Fibroblast of skin of right biceps (primary cell): ENCODE data around the gene CCR5.
A peak's percentile ranks its signal among the peaks of the same experiment; 100 is the strongest.
"Not testable (repeated sequence)": the region's sequence is repeated elsewhere in the genome, so short reads cannot be mapped to it uniquely, and the experiment has no call there.

Experiments used
- DNase-seq: peaks from one replicate; pipeline ENCODE4 v3.0.0-alpha.2; 2013

The CCR5 gene

DNA sequence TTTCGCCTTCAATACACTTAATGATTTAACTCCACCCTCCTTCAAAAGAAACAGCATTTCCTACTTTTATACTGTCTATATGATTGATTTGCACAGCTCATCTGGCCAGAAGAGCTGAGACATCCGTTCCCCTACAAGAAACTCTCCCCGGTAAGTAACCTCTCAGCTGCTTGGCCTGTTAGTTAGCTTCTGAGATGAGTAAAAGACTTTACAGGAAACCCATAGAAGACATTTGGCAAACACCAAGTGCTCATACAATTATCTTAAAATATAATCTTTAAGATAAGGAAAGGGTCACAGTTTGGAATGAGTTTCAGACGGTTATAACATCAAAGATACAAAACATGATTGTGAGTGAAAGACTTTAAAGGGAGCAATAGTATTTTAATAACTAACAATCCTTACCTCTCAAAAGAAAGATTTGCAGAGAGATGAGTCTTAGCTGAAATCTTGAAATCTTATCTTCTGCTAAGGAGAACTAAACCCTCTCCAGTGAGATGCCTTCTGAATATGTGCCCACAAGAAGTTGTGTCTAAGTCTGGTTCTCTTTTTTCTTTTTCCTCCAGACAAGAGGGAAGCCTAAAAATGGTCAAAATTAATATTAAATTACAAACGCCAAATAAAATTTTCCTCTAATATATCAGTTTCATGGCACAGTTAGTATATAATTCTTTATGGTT, at the start of gene CCR5:
Gene CCR5, plus strand, starts transcription at position 108 of the 680 bp plus-strand sequence. CDS start 1,957 bp downstream, outside the sequence.
- DNase-seq = no peak

DNA sequence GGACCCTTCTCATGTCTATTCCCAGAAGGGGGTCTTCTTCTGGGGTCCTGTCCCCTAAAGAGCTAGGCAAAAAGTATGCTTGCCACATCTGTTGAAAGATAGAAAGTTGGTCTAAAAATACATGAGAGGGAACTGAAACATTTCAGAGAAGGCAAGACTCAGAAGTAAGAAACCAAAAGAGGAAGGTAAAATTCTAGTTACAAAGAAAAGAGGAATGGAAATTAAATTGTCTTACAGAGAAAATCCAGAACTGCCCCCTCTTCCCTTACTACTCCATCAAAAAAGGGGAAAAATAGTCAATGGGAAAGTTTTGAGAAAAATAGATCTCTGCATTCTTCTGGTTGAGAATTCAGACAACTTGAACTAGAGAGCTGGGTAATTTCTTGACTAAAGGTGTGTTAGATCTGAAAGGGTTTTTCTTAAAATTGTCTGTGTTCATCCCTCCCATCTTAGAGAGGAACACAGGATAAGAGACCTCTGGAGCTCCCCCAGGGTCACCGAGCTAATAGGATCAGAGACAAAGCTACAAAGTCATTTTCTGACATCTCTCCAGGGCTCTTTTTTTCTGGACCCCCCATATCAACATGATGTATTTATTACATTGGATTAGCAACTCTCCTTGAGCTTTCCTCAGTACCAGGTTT, 49.2 kb upstream of the CCR5 start:
- DNase-seq = no peak

DNA sequence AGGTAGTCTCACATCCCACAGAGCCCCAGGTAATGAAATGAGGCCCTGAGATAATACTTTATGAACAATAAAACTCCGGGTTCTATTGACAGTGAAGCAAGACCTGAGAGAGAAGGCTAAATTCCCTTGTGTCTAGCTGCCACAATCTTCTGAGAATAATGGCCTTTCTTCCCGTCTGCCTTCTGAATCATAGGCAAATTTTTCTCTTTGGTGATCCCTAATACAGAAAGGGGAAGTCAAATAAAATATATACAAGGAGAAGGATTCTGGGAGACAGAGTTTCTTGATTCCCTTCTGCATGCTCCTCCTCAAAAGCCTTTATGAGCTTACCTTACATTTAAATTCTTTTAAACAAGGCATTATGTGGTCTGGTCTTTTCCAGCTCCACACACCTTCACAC, 46.7 kb upstream of the CCR5 start:
- no peak for DNase-seq

DNA sequence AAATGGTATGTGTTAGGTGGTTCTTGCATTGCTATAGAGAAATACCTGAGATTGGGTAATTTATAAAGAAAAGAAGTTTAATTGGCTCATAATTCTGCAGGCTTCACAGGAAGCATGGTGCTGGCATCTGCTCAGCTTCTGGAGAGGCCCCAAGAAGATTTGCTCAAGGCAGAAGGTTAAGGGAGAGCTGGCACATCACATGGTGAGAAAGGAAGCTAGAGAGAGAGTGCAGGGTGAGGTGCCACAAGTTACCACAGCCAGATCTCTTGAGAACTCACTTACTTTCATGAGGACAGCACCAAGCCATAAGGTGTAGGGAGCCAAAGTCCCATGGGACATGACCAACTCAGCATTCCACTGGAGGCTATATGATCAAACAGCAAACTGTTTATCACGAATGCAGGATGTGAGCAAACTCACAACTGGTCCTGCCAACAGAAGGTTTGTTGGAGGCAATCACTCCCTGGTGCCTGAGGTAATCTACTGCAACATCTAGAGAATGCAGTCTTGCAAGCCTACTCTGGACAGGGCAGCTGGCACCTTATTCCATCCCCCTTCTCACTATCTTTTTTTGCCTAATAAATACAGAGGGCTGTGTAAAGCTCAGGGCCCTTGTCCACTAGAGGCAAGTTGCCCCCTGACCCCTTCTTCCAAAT, 45.0 kb upstream of the CCR5 start:
- DNase-seq = no peak

DNA sequence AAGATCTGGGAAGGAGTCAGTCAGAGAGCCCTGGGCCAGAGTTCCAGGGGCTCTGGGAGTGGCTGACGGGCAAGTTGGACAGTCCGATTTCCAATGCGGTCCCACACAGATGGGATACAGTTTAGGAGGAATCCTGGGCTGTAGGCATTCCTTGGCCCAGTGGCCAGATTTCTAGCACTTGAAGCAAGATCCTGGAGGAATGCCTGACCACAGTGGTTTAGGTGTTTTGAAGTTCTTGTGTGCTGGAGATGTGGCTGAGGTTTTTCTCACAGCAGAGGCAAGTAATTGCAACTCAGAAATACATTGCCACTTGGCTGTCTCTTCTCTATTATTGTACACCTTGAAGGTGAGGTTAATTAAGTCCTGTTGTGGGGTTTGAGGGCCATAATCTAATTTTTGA, 40.1 kb upstream of the CCR5 start:
- not testable (repeated sequence) for DNase-seq

DNA sequence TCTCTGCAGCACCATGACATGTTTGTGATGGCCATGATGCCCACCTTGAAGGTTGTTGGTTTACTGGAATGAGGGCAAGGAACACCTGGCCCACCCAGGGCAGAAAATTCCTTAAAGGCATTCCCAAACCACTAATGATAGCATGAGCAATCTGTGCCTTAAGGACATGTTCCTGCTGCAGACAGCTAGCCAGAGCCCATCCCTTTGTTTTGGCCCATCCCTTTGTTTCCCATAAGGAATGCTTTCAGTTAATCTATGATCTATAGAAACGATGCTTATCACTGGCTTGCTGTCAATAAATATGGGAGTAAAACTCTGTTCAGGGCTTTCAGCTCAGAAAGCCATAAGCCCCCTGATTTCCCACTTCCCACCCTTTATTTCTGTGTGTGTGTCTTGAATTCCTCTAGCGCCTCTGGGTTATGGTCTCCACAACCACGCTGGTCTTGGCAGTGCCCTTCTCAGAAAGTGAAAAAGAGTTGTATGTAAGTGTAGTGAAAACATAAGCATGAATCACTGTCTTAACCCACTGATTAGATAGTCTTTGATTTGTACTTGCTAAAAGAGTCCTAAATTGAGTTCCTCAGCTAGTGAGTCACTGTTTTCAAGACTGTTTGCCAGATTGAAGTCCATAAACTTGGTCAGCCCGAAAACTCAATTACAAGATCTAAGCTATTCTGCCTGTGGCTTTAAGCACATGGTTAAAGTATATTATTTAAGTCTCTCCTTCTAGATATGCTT, 35.8 kb upstream of the CCR5 start:
- peak; percentile 5 for DNase-seq

DNA sequence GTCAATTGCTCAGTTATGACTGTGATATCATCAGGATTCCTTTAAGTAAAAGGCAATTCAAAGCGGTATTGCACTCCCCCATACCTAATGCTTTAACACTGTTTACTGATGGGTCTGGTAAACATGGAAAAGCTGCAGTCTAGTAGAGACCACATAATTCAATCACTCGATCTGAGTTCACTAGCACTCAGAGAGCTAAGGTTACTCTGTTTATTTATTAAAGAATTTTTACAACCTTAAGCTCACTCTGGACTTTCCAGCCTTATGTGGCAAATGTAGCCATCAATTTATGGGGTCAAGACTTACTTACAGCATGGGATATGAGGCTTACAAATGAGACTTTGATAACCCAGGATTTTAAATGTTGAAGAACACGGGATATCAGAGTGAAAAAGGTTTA, 35.2 kb upstream of the CCR5 start:
- DNase-seq = no peak

DNA sequence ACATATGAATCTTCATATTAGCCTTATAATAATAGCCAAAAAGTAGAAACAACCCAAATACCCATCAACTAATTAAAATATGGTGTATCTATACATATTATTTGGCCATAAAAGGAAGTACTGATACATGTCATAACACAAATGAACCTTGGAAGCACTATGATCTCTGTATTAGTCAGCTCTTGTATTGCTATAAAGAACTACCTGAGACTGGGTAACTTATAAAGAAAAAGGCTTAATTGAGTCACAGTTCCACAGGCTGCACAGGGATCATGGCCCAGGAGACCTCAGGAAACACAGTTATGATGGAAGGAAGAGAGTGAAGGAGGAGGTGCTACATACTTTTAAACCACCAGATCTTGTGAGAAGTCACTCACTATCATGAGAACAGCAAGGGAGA, 32.8 kb upstream of the CCR5 start:
- DNase-seq = no peak

DNA sequence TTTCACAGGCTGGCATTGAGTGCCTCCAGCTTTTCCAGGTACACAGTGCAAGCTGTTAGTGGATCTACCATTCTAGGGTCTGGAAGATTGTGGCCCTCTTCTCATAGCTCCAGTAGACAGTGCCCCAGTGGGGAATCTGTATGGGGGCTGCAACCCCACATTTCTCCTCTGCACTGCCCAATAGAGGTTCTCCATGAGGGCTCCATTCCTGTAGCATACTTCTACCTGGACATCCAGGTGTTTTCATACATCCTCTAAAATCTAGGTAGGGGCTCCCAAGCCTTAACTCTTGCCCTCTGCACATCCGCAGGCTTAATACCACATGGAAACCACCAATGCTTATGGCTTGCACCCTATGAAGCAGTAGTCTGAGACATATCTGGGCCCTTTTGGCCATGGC, 31.9 kb upstream of the CCR5 start:
- DNase-seq = no peak

DNA sequence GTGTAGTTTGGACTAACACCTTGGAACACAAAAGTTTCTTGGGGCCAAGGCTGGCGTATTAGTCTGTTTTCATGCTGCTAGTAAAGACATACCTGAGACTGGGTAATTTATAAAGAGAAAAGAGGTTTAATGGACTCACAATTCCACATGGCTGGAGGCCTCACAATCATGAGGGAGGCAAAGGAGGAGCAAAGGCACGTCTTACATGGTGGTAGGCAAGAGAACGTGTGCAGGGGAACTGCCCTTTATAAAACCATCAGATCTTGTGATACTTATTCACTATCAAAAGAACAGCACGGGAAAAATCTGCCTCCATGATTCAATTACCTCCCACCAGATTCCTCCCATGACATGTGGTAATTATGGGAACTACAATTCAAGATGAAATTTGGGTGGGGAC, 26.3 kb upstream of the CCR5 start:
- DNase-seq = no peak

DNA sequence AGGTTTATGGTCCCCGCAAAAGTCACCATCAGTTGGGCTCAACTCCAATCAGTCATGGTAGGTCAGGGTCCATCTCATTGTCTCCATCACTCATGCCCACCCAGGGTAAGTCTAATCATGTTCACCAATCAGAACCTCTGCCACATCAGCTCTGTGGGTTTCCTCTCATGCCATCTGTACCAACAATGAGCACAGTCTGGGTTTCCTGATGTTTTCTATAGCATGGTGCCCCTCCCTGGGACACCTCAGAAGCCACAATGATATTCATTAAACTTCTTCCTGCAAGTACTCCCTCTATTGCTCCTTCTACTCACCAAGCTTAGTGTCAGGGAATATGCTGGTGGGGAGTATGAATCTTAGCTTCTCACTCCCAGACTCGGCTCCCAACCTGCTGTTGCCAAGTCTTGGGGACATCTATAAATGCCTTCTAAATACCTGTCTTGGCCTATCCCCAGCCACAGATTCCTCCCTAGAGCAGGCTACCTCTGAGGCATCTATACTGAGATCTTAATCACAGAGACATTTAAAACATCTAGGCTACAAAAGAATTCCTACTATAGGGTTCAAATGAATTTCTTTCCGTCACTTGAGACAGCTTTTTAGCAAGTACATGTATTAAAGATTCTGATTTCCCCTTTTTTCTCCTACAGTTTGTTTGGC, 21.8 kb upstream of the CCR5 start:
- DNase-seq = no peak

DNA sequence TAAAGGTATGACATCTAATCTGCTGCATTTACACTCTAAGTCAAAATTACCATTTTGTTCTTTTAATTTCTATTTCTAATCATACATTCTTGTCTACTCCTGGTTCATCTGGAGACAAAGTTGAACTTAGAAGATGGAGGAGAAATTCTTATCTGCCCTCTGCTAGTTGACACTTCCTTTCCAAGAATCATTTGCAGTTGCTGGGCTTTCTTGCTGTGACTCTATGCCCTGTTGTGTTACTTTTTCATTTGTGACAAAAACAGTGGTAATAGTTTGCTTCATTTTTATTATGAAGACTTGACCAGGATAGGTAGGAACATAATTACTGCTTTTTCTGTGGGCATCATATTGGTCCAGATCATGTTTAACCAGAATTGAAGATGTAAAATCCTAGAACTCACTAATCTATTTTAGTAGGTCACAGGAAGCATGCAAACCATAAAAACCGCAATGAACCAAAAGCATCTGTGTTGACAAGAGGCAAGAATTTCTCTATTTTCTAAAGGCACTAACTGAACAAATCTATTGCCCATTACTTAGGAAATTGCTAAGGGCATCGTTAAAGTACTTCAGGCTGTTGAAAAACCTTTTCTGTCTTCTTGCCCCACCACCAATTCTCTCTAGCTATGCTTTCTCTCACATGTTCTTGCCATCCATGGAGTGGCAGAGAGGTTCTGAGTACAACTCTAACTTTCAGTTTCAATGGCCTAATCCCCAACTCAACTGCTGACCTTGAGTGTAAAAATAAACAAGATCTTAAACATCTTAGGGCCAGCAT, 21.1 kb upstream of the CCR5 start:
- no peak for DNase-seq

DNA sequence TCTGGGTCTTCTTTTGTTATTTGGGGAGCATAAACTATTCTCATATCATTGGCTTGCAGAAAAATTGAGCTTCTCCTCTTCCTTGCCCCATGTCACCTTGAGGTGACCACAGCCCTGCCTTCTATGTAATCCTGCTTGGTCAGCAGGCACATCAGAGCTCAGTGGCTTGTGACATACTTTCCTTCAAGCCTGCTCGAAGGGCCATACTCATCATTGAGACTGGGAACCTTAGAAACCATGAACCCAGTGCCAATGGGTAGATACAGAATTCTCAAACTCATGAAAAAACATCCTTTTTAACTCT, 20.5 kb upstream of the CCR5 start:
- no peak for DNase-seq

DNA sequence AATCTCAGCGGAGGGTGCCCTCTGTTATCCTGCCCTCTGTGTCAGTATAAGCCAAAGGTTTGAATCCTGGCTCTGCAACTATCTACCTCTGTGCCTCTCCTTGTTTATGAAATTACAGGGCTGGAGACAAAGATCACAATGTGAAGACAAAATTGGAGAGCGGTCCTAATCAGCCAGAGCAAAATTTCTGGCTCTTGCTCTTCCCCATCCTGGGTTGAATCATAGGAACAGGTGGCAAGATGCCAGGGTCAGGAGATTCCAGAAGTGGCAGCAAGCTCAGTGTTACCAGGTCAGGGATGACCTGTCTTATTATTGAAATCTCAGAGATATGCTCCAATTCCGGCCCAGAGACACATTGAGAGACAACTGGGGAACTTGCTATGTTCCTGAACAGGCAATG, 19.1 kb upstream of the CCR5 start:
- DNase-seq = no peak

DNA sequence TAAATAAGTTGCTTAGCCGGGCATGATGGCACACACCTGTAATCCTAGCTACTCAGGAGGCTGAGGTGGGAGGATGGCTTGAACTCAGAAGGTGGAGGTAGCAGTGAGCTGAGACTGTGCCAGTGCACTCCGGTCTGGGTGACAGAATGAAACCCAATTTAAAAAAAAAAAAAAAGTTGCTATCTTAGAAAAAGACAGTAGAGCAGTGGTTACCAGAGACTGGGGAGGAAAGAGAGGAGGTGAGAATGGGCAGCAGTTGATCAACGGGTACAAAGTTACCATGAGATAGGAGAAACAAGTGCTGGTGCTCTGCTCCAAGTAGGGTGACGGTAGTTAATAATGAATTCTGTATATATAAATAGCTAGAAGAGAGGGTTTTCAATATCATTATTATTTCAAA, 17.7 kb upstream of the CCR5 start:
- DNase-seq = no peak

DNA sequence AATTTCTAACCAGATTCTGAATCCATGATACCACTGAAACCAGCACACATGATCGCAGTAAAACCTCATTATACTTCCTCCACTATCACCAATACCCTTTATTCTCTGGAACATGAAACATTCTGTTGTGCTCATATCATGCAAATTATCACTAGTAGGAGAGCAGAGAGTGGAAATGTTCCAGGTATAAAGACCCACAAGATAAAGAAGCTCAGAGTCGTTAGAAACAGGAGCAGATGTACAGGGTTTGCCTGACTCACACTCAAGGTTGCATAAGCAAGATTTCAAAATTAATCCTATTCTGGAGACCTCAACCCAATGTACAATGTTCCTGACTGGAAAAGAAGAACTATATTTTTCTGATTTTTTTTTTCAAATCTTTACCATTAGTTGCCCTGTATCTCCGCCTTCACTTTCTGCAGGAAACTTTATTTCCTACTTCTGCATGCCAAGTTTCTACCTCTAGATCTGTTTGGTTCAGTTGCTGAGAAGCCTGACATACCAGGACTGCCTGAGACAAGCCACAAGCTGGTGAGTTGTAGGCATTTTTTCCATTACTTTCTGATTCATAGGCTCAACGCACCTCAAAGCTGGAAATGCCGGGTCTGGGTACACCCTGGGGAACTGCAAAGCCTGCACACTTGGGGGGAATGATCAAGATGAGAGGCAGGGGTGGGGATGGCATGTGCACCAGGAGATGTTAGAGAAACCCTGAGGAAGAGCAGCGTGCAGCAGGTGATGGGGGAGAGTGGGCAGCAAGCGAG, 16.9 kb upstream of the CCR5 start, which contains the start of gene CCR2:
Gene CCR2, plus strand, starts transcription at position 465 of the 764 bp plus-strand sequence. CDS start 3,417 bp downstream, outside the sequence.
- no peak for DNase-seq

DNA sequence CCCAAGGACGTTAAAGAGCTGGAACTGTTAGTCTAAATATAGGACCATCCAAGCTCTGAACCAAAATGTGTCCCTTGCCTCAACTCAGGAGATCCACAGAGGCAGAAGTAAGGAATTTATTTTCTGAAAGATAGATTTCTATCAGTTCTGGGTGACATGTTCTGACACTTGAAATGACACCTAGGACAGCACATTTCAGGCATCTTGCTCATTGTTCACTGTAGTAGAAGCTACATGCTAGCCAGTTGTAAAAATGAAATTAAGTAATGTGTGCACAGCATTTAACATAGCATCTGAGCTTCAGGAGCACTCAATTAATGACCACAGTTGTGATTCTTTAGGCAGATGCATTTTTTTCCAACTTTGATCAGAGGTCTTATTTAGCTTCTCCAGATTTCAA, 16.3 kb upstream of the CCR5 start:
- no peak for DNase-seq

DNA sequence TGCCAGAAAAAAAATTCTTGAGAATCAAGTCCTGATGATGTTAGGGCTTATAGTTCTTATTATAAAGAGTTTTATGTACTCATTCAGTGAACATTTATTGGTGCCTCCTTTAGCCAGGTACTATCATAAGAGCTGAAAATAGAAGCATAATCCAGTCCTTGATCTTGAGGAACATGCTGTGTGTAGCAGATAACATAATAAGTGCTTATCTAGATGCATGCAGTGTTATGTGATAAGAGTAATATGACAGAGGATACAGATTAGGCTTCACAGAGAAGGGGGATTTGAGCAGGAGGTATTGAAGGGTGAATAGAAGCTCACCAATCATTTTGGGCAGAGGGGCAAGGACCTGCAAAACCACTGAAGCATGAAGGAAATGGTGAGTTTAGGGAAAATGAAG, 15.8 kb upstream of the CCR5 start:
- DNase-seq = no peak

DNA sequence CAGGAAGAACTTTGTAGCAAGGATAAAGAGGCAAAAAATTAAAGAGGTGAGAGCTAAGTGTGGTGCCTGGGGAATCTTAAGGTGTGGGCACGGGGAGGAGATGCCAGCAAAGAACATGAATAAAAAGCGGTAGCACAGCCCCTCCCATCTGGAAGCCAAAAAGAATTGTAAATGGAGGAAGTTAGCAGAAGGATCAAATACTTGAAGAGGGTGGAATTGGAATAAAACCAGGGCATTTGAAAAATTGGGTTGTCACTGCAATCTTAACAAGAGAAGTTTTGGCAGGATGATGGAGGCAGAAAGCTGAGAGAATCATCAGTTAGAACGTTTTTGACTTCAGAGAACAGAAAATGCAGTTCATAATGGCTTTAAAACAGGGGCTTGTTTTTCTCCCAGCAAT, 14.5 kb upstream of the CCR5 start:
- no peak for DNase-seq

DNA sequence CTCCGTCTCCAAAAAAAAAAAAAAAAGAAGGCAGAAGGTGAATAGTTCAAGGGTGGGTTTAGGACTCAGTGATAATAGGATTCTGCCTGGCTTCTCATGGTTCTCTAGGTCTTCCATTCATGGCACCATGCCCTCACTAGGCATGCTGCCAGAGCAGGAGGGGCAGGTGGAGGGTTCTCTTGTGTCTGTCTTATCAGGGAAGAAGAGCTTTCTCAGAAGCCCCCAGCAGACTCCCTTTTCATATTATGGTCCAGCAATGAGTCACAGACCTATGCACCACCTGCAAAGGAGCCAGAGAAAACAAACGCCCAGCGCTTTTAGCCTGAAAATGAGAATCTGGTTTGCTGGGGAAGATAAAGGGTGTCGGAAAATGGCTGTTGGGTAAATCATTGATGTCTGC, 13.8 kb upstream of the CCR5 start:
- DNase-seq = no peak

DNA sequence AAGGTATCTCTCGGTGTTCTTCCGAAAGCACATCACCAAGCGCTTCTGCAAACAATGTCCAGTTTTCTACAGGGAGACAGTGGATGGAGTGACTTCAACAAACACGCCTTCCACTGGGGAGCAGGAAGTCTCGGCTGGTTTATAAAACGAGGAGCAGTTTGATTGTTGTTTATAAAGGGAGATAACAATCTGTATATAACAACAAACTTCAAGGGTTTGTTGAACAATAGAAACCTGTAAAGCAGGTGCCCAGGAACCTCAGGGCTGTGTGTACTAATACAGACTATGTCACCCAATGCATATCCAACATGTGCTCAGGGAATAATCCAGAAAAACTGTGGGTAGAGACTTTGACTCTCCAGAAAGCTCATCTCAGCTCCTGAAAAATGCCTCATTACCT, 12.3 kb upstream of the CCR5 start:
- DNase-seq = no peak
